IMR-90 (cell line): ENCODE results near the gene SEC16B. TPM values are rescaled to one million over a fixed set of nuclear protein-coding genes. Genes with fewer than 3 reads are reported as not detected.

ENCODE experiments used
- ATAC-seq: fragments of 200-7000 bp; cut with Tn5 transposase; 2 replicates; pipeline ENCODE4 v1.9.1; 2020; ENCODE audit warnings: low read depth, mild to moderate bottlenecking, moderate library complexity
- BruUV-seq: library from RNA; stranded (reverse); fragments of 400-500 nt; replicated peaks from 2 replicates; lab custom pipeline; 2021; lab: Mats Ljungman, UMichigan
- CTCF ChIA-PET: fragments of 300-600 bp; formaldehyde crosslinking; extraction: SDS; loops from one replicate; lab custom pipeline; 2021; ENCODE audit warnings: antibody characterized with exemption; lab: Yijun Ruan, JAX
- POLR2A ChIA-PET: fragments of 300-600 bp; sonication (Branson Sonifier 250); formaldehyde crosslinking; loops from one replicate; lab custom pipeline; 2022; ENCODE audit warnings: antibody characterized with exemption; ENCODE audit not compliant: unreplicated experiment; lab: Charles Lee
- DNase-seq: peaks from one replicate; pipeline ENCODE4 v3.0.0; 2013
- H2AFZ ChIP-seq: replicated peaks from 2 replicates; pipeline ENCODE3; 2013; ENCODE audit warnings: low read length, mild to moderate bottlenecking; ENCODE audit not compliant: poor library complexity
- H2AK5ac ChIP-seq: 2 replicates; pipeline ENCODE4 v1.6.1; 2013; ENCODE audit warnings: low read depth, low read length, inconsistent platforms
- H2AK9ac ChIP-seq: replicated peaks from 2 replicates; pipeline ENCODE3; 2013; ENCODE audit warnings: mild to moderate bottlenecking, low read depth, low read length, moderate library complexity; ENCODE audit not compliant: poor library complexity
- H2BK120ac ChIP-seq: 2 replicates; pipeline ENCODE4 v1.6.1; 2013; ENCODE audit warnings: low read depth, low read length, inconsistent platforms
- H2BK15ac ChIP-seq: 3 replicates; pipeline ENCODE4 v1.6.1; 2013; ENCODE audit warnings: low read depth, low read length, inconsistent platforms
- H2BK20ac ChIP-seq: 2 replicates; pipeline ENCODE4 v1.6.1; 2013; ENCODE audit warnings: low read depth, mild to moderate bottlenecking, inconsistent platforms, low read length, moderate library complexity
- H2BK5ac ChIP-seq: 2 replicates; pipeline ENCODE4 v1.6.1; 2013; ENCODE audit warnings: mild to moderate bottlenecking, low read depth, low read length, inconsistent platforms; ENCODE audit not compliant: poor library complexity, severe bottlenecking
- H3K14ac ChIP-seq: replicated peaks from 2 replicates; pipeline ENCODE4 v1.6.1; 2013; ENCODE audit warnings: low read depth, low read length, inconsistent platforms
- H3K18ac ChIP-seq: 2 replicates; pipeline ENCODE4 v1.6.1; 2013; ENCODE audit warnings: low read depth, low read length, control low read depth
- H3K23ac ChIP-seq: 2 replicates; pipeline ENCODE4 v1.6.1; 2013; ENCODE audit warnings: low read depth, low read length, inconsistent platforms
- H3K27ac ChIP-seq: 2 replicates; pipeline ENCODE4 v1.5.1; 2013; ENCODE audit warnings: mild to moderate bottlenecking, control low read depth, low read length; ENCODE audit not compliant: insufficient read depth
- H3K27me3 ChIP-seq: 2 replicates; pipeline ENCODE4 v1.6.1; 2013; ENCODE audit warnings: low read length; ENCODE audit not compliant: control insufficient read depth, insufficient read depth
- H3K36me3 ChIP-seq: 2 replicates; pipeline ENCODE4 v1.6.1; 2013; ENCODE audit warnings: low read length, mixed read lengths; ENCODE audit not compliant: control insufficient read depth, insufficient read depth
- H3K4ac ChIP-seq: 2 replicates; pipeline ENCODE4 v1.6.1; 2013; ENCODE audit warnings: low read depth, low read length, inconsistent platforms
- H3K4me1 ChIP-seq: 2 replicates; pipeline ENCODE4 v1.6.1; 2013; ENCODE audit warnings: low read length, mixed read lengths; ENCODE audit not compliant: control insufficient read depth, insufficient read depth
- H3K4me2 ChIP-seq: 2 replicates; pipeline ENCODE4 v1.6.1; 2013; ENCODE audit warnings: low read depth, mild to moderate bottlenecking, control low read depth, low read length, moderate library complexity
- H3K4me3 ChIP-seq: 2 replicates; pipeline ENCODE4 v1.5.1; 2013; ENCODE audit warnings: low read depth, mild to moderate bottlenecking, control low read depth, low read length, moderate library complexity; ENCODE audit not compliant: insufficient read depth
- H3K56ac ChIP-seq: 2 replicates; pipeline ENCODE4 v1.6.1; 2013; ENCODE audit warnings: low read length, inconsistent platforms; ENCODE audit not compliant: insufficient read depth; ENCODE audit errors: extremely low read depth
- H3K79me1 ChIP-seq, 2 experiments: 2 replicates each; pipeline ENCODE4 v1.6.1; 2013; ENCODE audit warnings: low read length in 2 of 2, inconsistent platforms in 1 of 2, low read depth in 1 of 2
- H3K9ac ChIP-seq: 2 replicates; pipeline ENCODE4 v1.6.1; 2013; ENCODE audit warnings: low read depth, low read length, control low read depth
- H3K9me1 ChIP-seq: 2 replicates; pipeline ENCODE4 v1.6.1; 2013; ENCODE audit warnings: low read length, inconsistent platforms; ENCODE audit not compliant: insufficient read depth
- H3K9me3 ChIP-seq: 2 replicates; pipeline ENCODE4 v1.6.1; 2013; ENCODE audit warnings: low read length; ENCODE audit not compliant: control insufficient read depth, insufficient read depth
- H4K20me1 ChIP-seq: 2 replicates; pipeline ENCODE4 v1.6.1; 2013; ENCODE audit warnings: low read length, inconsistent platforms; ENCODE audit not compliant: insufficient read depth
- H4K5ac ChIP-seq: 2 replicates; pipeline ENCODE4 v1.6.1; 2013; ENCODE audit warnings: mild to moderate bottlenecking, low read depth, low read length, control low read depth
- H4K8ac ChIP-seq, 2 experiments: 2 replicates each; pipeline ENCODE4 v1.6.1; 2013; ENCODE audit warnings: low read depth in 2 of 2, low read length in 2 of 2, control low read depth in 1 of 2, inconsistent platforms in 1 of 2
- H4K91ac ChIP-seq: 2 replicates; pipeline ENCODE4 v1.6.1; 2013; ENCODE audit warnings: low read depth, low read length, inconsistent platforms; ENCODE audit not compliant: insufficient read depth
- CEBPB ChIP-seq: IDR thresholded peaks from 2 replicates; pipeline ENCODE4 v1.6.1; 2012; ENCODE audit warnings: low read depth, low read length, improper control_type of control experiment
- CHD1 ChIP-seq: IDR thresholded peaks from 2 replicates; pipeline ENCODE4 v1.6.1; 2012; ENCODE audit warnings: low read depth, low read length, improper control_type of control experiment
- ELK1 ChIP-seq: fragments of 150-350 bp; IDR thresholded peaks from 2 replicates; pipeline ENCODE4 v1.6.1; 2016; ENCODE audit warnings: low read depth, mild to moderate bottlenecking, low read length, moderate library complexity, borderline replicate concordance
- FOS ChIP-seq: fragments of 150-350 bp; IDR thresholded peaks from 2 replicates; pipeline ENCODE4 v1.6.1; 2016; ENCODE audit warnings: low read depth, low read length
- MAFK ChIP-seq: IDR thresholded peaks from 2 replicates; pipeline ENCODE4 v1.6.1; 2012; ENCODE audit warnings: low read depth, low read length, improper control_type of control experiment
- MAZ ChIP-seq: IDR thresholded peaks from 2 replicates; pipeline ENCODE4 v1.6.1; 2012; ENCODE audit warnings: low read depth, mild to moderate bottlenecking, low read length, improper control_type of control experiment, moderate library complexity, borderline replicate concordance
- MXI1 ChIP-seq: IDR thresholded peaks from 2 replicates; pipeline ENCODE4 v1.6.1; 2012; ENCODE audit warnings: low read depth, mild to moderate bottlenecking, low read length, moderate library complexity, borderline replicate concordance
- NFE2L2 ChIP-seq: fragments of 150-350 bp; IDR thresholded peaks from 2 replicates; pipeline ENCODE4 v1.6.1; 2016; ENCODE audit warnings: low read depth, mild to moderate bottlenecking, low read length
- POLR2A ChIP-seq: IDR thresholded peaks from 2 replicates; pipeline ENCODE4 v1.6.1; 2012; ENCODE audit warnings: mild to moderate bottlenecking, low read depth, low read length
- RAD21 ChIP-seq: IDR thresholded peaks from 2 replicates; pipeline ENCODE4 v1.6.1; 2012; ENCODE audit warnings: low read length, improper control_type of control experiment
- RCOR1 ChIP-seq: IDR thresholded peaks from 2 replicates; pipeline ENCODE4 v1.6.1; 2012; ENCODE audit warnings: mild to moderate bottlenecking, low read length, improper control_type of control experiment; ENCODE audit not compliant: insufficient replicate concordance
- SMC3 ChIP-seq: fragments of 150-350 bp; IDR thresholded peaks from 2 replicates; pipeline ENCODE4 v1.6.1; 2016; ENCODE audit warnings: low read depth, mild to moderate bottlenecking, antibody characterized with exemption, low read length, moderate library complexity
- USF2 ChIP-seq: fragments of 150-350 bp; IDR thresholded peaks from 2 replicates; pipeline ENCODE4 v1.6.1; 2017; ENCODE audit warnings: mild to moderate bottlenecking, antibody characterized with exemption, low read length, low read depth
- WGBS, 2 experiments: methylation state at CpG; one replicate each; pipeline versions ENCODE4 v1.1.5 to v1.1.7; 2013; ENCODE audit warnings: missing lambda C conversion rate in 2 of 2; ENCODE audit not compliant: insufficient read length in 1 of 2; ENCODE audit errors: extremely low coverage in 2 of 2; 5-methylcytosine and 5-hydroxymethylcytosine counted together
- dilution Hi-C: fragments of 300-500 bp; cut with HindIII; formaldehyde crosslinking; loops from one replicate; pipeline ENCODE4 v1.14.3; 2018; ENCODE audit warnings: low sequenced_read_pairs; ENCODE audit not compliant: unreplicated experiment
- in situ Hi-C: fragments of 300-500 bp; cut with MboI; formaldehyde crosslinking; loops from 3 replicates; pipeline ENCODE4 v1.14.3; 2019; ENCODE audit warnings: low sequenced_read_pairs, inconsistent platforms, mixed read lengths
- intact Hi-C: fragments of 100-400 bp; cut with micrococcal nuclease; formaldehyde crosslinking; loops from 2 replicates; pipeline ENCODE4 v1.10.0; 2022
- polyA plus RNA-seq, 3 experiments: library from polyadenylated mRNA; depleted of rRNA; stranded (reverse); fragments of >200 nt; gene quantifications; 2 replicates each; pipeline ENCODE4 v1.2.3, GENCODE V29; 2012; ENCODE audit warnings: low replicate concordance in 1 of 3
- total RNA-seq: library from RNA; depleted of rRNA; stranded (reverse); fragments of >200 nt; gene quantifications from 2 replicates; pipeline ENCODE4 v1.2.3, GENCODE V29; 2012

Gene SEC16B
- total and polyA plus RNA-seq, 2 of the 4 experiments (the other 2 are of a cell fraction), result 4.3 TPM

GRCh38 chr1:178017517-178017916 lies 47.7 kb upstream of the SEC16B start:
- Histone ChIP-seq H3K18ac (no peak overlapping the region), H3K9ac (no peak overlapping the region), H3K4ac (no peak overlapping the region), H3K79me1 (no peaks in the 10 kb centered on the region), H3K14ac (no peak overlapping the region), H4K20me1 (no peaks in the 10 kb centered on the region), H4K5ac (no peak overlapping the region), H3K27ac (no peak overlapping the region), H3K23ac (no peak overlapping the region), H2BK15ac (no peak overlapping the region), H2BK120ac (no peak overlapping the region), H4K8ac (no peak overlapping the region), H3K27me3 (peaks cover 2% of the 10 kb centered on the region; the same call in 1 of the 2 replicates), H2BK20ac (no peak overlapping the region), H2BK5ac (no peak overlapping the region), H3K56ac (no peak overlapping the region), H3K9me1 (no peaks in the 10 kb centered on the region), H2AFZ (no peak overlapping the region), H2AK9ac (no peak overlapping the region), H4K91ac (no peak overlapping the region), H3K4me1 (no peaks in the 10 kb centered on the region), H3K4me3 (no peak overlapping the region), H2AK5ac (no peak overlapping the region), H3K9me3 (no peaks in the 10 kb centered on the region; the same call in 1 of the 2 replicates), H3K4me2 (no peak overlapping the region), H3K36me3 (no peaks in the 10 kb centered on the region)
- CTCF ChIA-PET, result no interaction called here
- WGBS, 2 experiments, result no CpG with 5 or more reads among the region's 2 CpGs
- no TSS peak for BruUV-seq
- no peak for DNase-seq
- intact Hi-C loops, result no loop called here
- POLR2A ChIA-PET, result no interaction called here
- in situ Hi-C loops, result no loop called here
- dilution Hi-C loops, result no loop called here
- TF ChIP-seq ELK1 (no peak), POLR2A (no peak), RCOR1 (no peak), SMC3 (no peak), MAZ (no peak), NFE2L2 (no peak), RAD21 (no peak), MXI1 (no peak), CHD1 (no peak), MAFK (no peak), CEBPB (no peak), USF2 (no peak), FOS (no peak)
- ATAC-seq, result no peak
